ENCODE data around the gene UGT8. TPM values are rescaled to one million over a fixed set of nuclear protein-coding genes. Genes with fewer than 3 reads are reported as not detected.

Gene UGT8
- total RNA-seq, 1 donor from 2014 or later = 2.8 TPM

DNA sequence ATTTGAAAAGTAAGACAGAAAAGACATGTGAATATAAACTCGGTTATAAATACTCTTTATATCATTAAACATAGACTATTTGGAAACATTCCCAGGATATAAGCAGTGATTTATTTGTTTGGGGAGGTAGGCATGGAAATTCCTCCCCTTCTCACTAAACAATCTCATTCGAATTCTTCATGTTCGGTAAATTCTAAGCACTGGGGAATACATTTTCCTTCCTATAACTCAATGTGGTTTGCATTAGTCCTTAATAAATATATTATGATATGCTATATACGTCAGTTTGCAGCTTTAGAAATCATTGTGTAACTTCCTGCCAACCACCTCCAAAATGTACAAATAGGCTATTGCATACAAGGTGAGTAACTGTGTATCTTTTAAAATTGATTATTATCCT, 99.6 kb downstream of the UGT8 start:
- Histone ChIP-seq H3K27ac (no peak overlapping the region), H3K36me3 (no peaks in the 10 kb centered on the region), H3K4me3 (no peak overlapping the region), H3K4me1 (no peaks in the 10 kb centered on the region), H3K9me3 (no peaks in the 10 kb centered on the region), H3K27me3 (no peaks in the 10 kb centered on the region)
- no peak for TF ChIP-seq CTCF (IDR thresholded peaks at IDR 0.05)
- DNase-seq = no peak
- intact Hi-C loops (cut with DNase I) = no loop called here
- no peak for ATAC-seq

GRCh38 chr4:114701491-114701890, 102.9 kb downstream of the UGT8 start:
- Histone ChIP-seq H3K27me3 (no peaks in the 10 kb centered on the region), H3K4me3 (no peak overlapping the region), H3K36me3 (no peaks in the 10 kb centered on the region), H3K27ac (no peak overlapping the region), H3K4me1 (no peaks in the 10 kb centered on the region), H3K9me3 (no peaks in the 10 kb centered on the region)
- ATAC-seq (no peak), DNase-seq (no peak)
- intact Hi-C loops (cut with DNase I) = no loop called here
- no peak for TF ChIP-seq CTCF (IDR thresholded peaks at IDR 0.05)

DNA sequence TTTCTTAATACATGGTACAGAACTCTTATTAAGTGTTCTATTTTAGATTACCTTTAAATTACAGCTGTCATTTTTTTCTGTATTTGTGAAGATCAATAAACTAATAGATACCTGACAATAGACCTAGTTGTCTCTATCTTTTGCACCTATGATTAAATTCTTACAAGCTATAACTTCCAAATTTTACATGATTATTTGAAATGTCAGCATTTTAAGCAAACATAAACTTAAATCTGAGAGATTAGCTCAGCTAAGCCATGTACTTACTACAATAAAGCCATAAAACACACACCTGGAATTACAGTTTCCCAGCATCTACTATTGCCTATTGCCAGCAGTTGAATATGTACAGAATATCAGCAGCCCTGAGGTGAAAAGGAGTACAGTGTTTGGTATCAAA, 118.8 kb downstream of the UGT8 start:
- Histone ChIP-seq H3K27ac (no peak overlapping the region), H3K36me3 (no peaks in the 10 kb centered on the region), H3K27me3 (no peaks in the 10 kb centered on the region), H3K4me1 (no peaks in the 10 kb centered on the region), H3K9me3 (no peaks in the 10 kb centered on the region), H3K4me3 (no peak overlapping the region)
- TF ChIP-seq CTCF (IDR thresholded peaks at IDR 0.05) = no peak
- no peak for DNase-seq
- intact Hi-C loops (cut with DNase I) = no loop called here
- no peak for ATAC-seq

GRCh38 chr4:114725066-114725465, 126.5 kb downstream of the UGT8 start:
- TF ChIP-seq CTCF (IDR thresholded peaks at IDR 0.05) = no peak
- H3K27me3 ChIP-seq = no peaks in the 10 kb centered on the region
- no peak overlapping the region for H3K4me3 ChIP-seq
- intact Hi-C loops (cut with DNase I) = no loop called here
- no peak overlapping the region for H3K27ac ChIP-seq
- H3K36me3 ChIP-seq = no peaks in the 10 kb centered on the region
- DNase-seq = no peak
- H3K4me1 ChIP-seq = no peaks in the 10 kb centered on the region
- H3K9me3 ChIP-seq = no peaks in the 10 kb centered on the region
- ATAC-seq = peak; percentile 10

GRCh38 chr4:114727461-114727860, 128.9 kb downstream of the UGT8 start:
- intact Hi-C loops (cut with DNase I) = no loop called here
- DNase-seq = no peak
- no peaks in the 10 kb centered on the region for H3K9me3 ChIP-seq
- no peak for TF ChIP-seq CTCF (IDR thresholded peaks at IDR 0.05)
- no peaks in the 10 kb centered on the region for H3K27me3 ChIP-seq
- no peak for ATAC-seq
- H3K27ac ChIP-seq = no peak overlapping the region
- no peaks in the 10 kb centered on the region for H3K4me1 ChIP-seq
- H3K4me3 ChIP-seq = no peak overlapping the region
- no peaks in the 10 kb centered on the region for H3K36me3 ChIP-seq

Small RNA genes lying within 50 kb of the gene (microRNA-seq; reads per million reads assigned to microRNA genes)
- not detected for gene MIR577 (ENCODE audit: borderline microRNAs expressed)
